HG02588 (cell line): ENCODE measurements around the gene NTM.

Experiments
- ATAC-seq: cut with Tn5 transposase; IDR thresholded peaks from one replicate; pipeline ENCODE4 v1.9.1; 2021; ENCODE audit warnings: mild to moderate bottlenecking, moderate library complexity; ENCODE audit not compliant: unreplicated experiment

Gene NTM

DNA sequence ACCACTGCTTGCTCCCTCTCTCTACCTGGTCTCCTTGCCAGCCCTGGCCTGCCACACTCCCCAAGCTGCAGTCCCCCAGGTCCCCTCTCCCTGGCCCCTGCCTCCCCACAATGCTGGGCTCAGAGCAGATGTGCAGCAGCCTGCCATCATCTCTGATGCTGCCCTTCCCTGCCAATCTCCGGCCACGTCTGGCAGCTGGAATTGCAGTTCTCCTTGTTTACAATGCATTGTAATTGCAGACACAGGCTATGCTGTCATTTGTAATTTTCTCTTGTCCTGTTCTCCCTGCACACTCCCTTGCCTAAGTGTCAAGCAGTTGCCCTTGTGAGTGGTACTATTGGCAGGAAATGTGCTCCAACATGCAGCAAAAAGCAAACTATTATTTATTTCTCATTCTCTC, 222.3 kb downstream of the NTM start:
- no peak for ATAC-seq

DNA sequence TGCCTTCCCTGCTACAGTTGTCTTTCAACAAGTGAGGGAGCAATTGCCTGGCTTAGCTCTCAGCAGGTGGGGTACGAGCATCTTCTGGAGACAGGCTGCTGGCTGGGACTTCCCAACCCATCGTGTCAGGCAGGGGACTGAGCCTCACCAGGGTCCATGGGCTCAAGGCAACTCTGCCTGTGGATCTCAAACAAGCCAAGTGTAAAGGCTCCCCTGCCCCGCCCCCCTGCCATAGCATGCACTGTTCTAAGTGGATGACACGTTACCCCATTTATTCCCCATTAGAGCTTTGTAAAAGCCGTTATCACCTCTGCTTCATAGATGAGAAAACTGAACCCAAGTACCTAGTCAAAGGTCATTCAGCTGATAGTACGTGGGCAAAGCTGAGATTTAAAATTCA, 222.9 kb downstream of the NTM start:
- ATAC-seq: no peak

DNA sequence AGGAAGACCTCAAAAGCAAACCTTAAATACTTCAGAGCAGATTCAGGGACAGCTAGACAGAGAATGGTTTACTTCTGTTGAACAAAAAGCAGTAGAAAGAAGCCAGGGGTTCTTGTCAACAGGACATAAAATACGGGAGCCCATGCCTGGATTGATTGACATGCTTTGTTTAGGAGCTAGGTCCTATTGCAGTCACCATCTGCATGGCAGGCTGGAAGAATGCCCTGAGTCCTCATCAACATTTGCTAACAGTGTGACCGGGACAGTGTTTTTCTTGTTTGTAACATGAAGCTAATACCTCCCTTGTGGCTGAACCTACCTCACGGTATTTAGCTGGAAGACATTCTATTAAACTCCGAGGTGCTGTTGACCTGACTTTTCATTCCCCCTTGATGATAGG, 225.4 kb downstream of the NTM start:
- ATAC-seq: no peak

DNA sequence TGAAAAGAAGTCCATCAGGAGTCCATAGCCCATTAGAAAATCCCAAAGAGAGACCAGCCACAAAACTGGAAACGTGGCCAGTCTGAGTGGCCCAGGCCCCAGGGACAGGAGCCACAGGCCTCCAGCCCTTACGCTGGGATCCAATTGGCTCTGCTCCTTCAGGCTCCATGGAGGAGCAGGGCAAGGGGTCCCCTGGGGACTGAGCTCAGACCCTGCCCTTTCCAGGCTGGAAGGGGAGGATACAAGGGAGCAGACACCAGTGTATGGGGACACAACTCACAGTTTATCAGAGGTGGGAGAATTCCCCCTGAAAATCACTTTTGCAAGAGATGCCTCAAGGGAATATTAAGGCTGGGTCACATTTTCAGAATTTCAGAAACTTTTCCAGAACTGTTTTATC, 227.5 kb downstream of the NTM start:
- ATAC-seq: no peak

DNA sequence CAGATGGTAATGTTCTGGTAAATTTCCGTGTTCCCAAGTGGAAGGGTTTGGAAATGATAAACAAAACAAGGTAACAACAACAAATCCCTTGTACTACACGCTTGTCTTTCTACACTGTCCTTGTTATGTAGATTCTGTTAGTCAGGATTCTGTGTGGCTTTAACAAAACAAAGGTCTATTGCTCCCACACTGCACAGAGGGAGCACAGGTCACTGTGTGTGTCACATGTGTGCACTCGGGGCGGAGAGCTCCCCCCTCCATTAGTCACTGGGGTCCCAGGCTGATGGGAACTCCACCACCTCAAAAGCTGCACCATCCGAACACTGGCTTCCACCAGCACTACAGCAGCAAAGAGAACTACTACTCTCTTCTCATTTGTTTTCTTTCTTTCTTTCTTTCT, 227.9 kb downstream of the NTM start:
- no peak for ATAC-seq

DNA sequence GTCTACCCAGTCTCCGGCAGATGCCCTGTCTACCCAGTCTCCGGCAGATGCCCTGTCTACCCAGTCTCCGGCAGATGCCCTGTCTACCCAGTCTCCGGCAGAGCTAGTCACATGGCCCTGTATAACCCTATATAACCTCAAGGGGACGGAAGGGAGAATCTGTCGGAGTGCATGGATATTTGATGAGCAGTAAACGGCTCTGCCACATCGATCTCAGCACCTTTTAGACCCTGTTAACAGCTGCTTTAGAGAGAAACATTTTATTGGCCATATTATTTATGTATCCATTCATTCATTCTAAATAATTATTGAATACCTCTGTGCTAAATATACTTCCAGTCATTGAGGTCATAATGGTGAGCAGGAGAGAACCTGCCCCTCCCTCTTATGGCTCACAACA, 228.9 kb downstream of the NTM start:
- ATAC-seq: no peak

DNA sequence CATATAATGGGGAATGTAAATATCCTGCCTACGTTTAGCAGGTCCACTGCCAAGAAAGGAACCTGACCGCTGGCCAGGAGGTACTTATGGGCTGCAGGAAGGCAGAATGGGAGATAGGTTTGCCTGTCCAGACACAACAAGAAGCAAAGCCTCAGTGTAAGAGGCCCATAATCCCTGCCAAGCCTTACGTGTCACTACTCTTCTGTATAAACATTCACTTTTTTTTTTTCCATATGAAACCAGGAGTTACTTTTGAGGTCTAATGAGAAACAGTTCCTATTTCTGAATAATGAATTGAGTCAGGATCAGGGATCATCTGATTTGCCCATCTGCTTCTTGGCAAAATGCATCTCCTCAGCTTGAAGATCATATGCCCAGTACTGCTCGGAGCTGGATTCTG, 230.2 kb downstream of the NTM start:
- no peak for ATAC-seq

DNA sequence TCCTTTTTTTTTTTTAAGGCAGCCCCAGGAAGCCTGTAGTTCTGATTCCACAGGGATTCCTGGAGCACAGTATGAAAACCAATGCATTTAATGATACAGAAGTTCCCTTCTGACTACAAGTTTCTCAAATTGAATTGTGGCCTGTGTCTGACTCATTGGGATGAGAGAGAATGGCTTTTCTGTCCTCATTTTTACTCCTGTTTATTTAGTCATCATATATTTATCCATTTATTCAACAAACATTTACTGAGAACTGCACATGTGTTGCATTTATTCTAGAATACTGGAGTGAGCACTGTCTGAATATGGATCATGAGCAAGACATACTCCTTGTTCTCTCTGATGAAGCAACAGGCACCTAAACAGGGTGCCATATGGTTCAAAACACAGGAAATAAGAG, 231.2 kb downstream of the NTM start:
- no peak for ATAC-seq

DNA sequence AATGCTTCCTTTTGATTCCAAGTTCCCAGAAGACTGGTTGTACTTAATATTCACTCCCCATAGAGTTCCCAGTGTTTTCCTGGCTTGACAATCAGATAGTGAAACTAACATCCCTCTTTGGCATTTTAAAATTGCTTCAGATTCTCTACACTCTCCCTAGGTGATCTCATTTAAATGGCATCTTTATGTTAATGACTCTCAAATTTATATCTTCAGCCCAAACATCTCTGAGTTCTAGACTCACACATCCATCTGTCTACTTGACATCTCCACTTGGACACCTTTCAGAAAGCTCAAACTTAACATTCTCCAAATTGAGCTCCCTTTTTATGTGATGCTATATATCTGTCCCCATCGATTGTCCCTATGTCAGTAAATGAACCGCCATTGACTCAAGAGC, 232.0 kb downstream of the NTM start:
- no peak for ATAC-seq

DNA sequence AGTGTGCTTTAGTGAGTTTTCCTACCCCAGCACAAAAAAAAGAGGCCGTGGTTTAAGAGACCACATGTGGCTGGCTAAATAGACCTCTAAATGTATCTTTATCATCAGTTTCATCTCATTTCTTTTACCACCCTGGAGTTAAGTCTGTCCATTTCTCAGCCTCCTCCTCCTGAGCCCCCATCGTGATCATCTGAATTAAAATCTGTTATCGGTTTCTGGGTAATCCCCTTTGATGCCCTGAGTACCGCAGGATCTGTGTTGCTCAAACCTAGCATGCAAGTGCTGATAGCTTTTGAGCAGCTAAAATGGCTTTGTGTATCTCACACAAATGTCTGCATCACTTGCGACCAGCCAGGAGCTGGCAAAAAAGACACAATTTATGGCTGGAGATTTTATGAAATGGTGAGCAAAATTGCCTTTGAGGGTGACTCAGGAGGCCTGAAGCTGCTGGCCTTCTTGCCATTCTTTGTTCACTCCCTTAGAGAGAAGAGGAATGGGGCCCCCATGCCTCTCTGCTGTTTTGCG, 236.5 kb downstream of the NTM start:
- no peak for ATAC-seq

DNA sequence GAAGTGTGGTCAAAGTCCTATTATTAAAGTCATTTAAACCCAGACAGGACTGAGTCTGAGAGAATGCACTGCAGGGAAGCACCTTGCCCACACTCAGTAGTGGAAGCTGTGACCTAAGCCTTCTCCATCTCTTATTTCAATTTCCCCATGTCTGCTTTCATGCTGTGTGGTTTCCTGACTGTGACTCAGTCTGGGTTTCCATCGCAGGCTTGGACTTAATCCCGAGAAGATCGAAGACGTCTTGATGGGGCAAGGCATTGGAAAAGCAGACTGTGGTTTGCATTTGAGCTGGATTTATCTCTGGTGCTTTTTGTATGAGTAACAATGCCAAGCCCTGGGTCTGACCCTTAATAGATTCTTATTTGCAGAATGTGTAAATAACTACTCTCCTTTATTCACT, 238.9 kb downstream of the NTM start:
- no peak for ATAC-seq

DNA sequence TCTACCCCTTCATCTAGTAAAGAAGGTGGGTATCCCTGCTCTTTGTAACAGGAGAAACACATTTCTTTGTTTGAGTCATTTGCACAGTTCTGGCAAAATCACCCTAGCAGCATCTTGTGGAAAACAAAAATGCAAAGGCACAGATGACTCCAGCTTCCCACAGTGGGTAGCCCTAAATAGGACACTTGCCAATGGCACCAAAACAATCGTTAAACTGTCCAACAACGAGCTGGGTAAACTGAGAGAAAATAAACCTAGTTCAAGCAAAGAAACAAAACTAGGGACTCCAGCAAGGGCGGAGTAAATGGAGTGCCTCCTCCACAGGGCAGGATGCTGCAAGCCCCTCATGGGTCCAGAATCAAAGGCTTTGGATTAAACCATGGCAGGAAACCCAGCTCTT, 239.5 kb downstream of the NTM start:
- no peak for ATAC-seq

DNA sequence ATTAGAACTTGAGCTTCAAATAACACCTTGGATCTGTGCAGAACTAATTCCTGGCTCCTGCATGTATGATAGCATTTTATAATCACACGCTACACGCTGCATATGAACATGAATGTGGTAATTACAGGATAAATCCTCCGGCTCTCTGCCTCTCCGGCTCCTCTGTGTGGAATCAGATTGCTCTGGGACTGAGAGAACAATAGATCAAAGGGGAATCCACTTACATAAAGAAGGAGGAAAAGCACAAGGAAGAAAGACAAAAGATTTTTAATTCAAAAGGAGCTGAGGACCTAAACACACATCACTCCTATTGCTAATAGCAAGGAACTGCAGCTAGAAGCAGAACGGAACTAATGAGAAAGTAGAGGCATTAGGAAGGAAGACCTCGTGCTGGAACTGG, 240.9 kb downstream of the NTM start:
- ATAC-seq: no peak

DNA sequence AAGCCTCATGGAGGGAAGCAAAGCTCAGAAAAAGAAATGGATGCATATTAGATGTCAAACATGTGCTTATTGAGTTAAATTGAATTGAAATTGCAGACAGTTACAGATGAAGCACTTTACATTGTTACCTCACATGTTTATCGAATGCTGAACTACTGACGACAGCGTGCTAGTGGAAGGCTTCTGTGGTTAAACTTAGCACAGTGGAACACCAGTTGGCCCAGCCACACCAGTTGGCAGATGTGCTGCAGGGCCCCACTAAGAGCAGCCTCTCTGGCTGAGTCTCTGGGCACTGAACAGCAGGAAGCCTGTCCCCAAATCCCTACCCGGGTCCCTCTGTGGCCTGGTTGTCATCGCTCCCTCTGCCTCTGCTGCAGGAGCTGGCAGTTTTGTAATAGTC, 242.1 kb downstream of the NTM start:
- no peak for ATAC-seq

DNA sequence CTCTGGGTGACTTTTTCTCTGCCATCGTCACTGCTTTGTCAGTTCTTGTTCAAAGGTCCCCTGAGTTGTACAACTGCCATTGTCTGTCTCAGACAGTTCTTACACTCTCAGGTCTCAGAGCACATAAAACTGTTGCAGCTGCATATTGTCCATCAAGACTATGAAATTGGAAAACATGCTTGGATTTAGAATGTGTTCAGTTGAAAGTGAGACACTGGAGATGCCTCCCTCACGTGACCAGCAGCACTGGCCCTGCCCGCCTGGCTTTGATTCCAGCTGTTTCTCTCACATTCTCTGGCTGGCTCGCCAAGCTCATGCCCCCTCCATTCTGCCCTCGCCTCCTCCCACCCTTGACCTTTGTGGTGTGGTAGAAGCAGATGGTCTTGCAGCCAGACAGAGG, 244.2 kb downstream of the NTM start:
- ATAC-seq: no peak

DNA sequence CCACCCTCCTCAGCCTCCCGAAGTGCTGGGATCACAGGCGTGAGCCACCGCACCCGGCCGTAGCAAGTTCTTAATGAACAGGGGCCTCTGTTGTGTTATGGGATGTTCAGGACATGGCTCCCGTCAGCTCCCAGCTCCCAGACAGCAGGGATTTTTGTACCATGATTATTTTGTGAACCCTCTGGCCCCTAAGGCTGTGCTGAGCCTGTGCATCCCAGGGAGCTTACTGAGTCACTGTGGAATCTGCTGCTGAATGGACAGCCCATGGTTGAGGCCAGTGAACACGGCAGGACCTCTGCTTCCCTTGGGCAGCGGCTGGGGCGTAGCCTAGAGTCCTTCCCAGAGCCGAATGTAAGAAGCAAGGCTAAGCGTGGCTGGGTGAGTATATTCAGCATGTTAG, 245.2 kb downstream of the NTM start:
- ATAC-seq: no peak

DNA sequence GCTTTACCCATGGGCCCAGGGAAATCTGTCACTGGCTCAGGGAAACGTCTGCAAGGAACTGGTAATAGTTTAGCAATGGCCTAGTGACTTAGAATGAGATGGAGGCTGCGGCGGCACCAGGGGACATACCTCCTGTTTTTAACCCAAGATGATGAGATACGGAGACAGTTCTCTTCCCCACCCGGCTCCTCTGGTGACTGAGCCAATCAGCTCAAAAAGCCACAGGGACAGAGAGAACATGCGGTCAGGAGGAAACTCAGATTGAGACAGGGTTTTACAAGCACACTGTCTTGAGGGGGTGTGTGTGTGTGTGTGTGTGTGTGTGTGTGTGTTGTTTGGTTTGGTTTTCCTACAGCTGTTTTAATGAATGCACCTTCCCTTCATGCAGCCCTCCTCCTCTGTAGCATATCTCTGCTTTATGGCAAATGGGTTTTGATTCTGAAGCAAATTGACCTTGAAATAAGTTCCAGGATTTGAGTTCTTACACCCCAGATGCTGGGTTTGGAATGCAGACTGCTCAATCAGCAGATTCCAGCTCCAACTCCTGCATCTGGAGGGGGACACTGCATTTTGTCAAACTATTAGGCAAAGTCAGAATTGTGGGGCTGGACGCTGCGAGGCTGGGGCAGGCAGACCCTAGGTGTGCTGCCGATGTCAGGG, 246.2 kb downstream of the NTM start:
- ATAC-seq: no peak

DNA sequence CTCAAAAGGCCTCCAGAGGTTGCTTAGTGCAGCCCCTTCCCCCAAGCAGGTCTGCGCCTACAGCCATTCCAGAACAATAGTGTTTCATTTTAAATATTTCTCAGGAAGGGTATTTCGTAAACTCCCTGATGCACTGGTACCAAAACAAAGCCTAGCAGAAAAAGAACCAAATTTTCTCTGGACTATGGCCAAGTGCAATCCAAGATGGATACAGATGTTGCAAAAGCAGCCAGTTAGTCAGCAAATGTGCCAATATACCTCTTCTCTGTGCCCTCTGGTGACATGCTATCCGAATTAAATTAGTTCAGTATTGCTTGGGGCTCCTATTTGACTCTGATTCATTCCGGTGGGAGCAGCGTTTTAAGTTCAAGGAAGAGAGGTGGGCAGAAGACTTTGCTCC, 247.8 kb downstream of the NTM start:
- no peak for ATAC-seq

DNA sequence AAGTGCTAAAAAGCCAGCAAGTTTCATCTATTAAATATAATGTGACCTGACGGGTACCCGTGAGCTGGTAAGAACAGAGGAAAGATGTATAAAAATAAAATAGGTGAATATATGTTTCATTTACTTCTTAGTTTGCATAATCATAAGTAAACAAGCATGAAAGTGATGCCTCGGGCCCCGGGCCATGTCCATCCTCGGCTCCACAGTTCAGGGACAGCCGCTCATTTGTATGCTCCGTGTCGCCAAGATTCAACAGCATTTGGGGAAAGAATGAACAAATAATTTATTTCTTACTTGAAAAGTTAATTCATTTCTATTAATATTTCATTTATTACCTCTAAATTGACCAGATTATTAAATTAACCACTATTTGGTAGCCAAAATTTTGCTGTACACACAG, 251.8 kb downstream of the NTM start:
- ATAC-seq: no peak

DNA sequence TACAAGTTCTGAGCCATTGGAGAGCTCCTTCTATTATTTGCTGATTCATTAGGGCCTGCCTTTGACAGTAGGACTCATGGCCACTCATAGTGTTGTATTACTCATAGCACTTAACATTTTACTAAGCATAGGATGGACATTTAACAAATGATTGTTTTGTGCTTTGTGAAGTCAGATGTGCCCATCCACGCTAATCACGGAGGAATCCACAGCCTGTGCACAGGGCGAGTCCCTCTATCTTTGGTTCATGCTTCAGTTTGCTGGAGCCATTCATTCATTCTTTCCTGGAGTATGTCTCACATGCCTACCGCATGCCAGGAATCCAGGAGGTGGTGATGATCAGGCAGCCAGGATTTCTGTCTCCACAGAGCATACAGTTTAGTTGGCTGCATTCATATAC, 254.1 kb downstream of the NTM start:
- ATAC-seq: no peak

DNA sequence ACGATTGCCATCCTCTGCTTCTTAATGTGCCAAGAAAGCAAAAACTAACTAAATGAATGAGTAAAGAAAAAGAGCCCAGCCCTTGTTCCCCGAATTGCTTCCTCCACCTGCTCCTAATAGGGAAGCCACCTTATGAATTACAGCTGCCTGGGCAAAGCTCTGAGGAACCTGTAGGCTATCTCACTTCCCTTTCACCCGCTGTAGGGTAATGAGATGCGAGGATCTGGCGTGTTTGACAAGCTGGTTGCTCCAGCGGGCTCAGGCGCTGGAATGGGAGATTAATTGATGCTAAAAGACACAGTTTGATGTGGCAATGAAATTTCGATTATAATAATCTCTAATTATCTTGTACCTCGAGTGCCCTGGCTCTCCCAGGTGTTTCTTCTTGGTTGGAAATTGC, 256.4 kb downstream of the NTM start:
- no peak for ATAC-seq

DNA sequence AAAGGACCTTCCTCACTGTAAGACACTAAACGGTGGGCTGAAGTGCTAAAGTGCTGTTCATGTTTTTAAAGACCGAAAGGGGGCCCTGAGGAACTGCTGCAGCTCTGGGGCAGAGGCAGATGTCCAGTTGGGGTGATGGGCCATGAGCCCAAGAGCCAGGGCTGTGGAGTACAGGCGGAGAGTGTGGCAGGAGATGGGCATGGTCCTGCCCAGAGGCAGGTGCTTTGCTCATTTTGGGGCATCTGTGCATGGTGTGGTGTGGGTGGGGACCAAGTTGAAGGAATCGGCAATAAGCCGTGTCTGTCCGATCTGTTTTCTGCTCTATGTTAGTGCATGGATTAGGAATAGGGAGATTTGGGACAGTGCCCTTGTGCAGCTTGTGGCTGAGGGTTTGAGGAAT, 258.3 kb downstream of the NTM start:
- no peak for ATAC-seq

DNA sequence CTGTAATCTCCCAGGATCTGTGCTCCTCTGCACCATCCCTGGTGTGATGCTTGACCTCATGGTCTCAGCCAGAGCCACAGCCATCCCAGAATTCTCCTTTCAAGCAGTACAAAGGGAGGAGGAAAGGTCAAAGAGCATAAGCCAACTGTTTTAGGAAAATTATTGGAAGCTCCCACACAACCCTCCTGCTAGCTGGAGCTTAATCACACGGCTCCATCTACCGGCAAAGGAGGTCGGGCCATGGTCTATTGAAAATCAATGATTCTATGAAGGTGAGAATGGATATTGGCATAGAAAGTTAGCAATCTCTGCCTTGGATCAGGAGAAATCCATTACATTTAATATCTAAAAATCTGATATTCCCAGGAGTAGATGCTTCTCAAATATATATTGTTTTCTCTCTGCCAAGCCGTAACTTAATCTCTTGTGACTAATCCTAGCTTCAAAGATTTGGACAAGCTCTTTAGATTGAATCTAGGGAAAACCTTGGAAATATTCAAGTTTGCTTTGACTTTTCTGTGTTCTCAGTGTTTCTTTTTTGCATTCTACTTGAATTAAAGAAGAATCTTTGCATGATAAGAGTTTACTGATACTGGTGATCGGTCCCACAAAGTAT, 259.6 kb downstream of the NTM start:
- ATAC-seq: no peak
